Fibroblast of the aortic adventitia (primary cell): ENCODE data around the gene KCNIP3. TPM values are rescaled to one million over a fixed set of nuclear protein-coding genes. Genes with fewer than 3 reads are reported as not detected.

Experiments used
- DNase-seq: peaks from one replicate; pipeline ENCODE4 v3.0.0-alpha.2; 2010; ENCODE audit warnings: low read depth
- H3K4me3 ChIP-seq: 2 replicates; pipeline ENCODE4 v1.5.1; 2011; ENCODE audit warnings: low read depth, mild to moderate bottlenecking, control low read depth, low read length, moderate library complexity
- total RNA-seq: library from RNA; depleted of rRNA; stranded (reverse); fragments of >200 nt; gene quantifications from 2 replicates; pipeline ENCODE4 v1.2.3, GENCODE V29; 2012; ENCODE audit warnings: low replicate concordance
- TF ChIP-seq, protein P1 (sequence below): IDR thresholded peaks from 2 replicates; pipeline ENCODE4 v1.5.1; 2011; ENCODE audit warnings: mild to moderate bottlenecking, low read length, control low read depth, inconsistent platforms; ENCODE audit not compliant: insufficient read depth

Gene KCNIP3
- total RNA-seq, 1 donor, result 2.9 TPM

- DNase-seq, result peak; percentile 37
- H3K4me3 ChIP-seq, result no peak overlapping the region
- TF ChIP-seq, protein P1, sequence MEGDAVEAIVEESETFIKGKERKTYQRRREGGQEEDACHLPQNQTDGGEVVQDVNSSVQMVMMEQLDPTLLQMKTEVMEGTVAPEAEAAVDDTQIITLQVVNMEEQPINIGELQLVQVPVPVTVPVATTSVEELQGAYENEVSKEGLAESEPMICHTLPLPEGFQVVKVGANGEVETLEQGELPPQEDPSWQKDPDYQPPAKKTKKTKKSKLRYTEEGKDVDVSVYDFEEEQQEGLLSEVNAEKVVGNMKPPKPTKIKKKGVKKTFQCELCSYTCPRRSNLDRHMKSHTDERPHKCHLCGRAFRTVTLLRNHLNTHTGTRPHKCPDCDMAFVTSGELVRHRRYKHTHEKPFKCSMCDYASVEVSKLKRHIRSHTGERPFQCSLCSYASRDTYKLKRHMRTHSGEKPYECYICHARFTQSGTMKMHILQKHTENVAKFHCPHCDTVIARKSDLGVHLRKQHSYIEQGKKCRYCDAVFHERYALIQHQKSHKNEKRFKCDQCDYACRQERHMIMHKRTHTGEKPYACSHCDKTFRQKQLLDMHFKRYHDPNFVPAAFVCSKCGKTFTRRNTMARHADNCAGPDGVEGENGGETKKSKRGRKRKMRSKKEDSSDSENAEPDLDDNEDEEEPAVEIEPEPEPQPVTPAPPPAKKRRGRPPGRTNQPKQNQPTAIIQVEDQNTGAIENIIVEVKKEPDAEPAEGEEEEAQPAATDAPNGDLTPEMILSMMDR, result no peak
These were observed 19.1 kb upstream of the KCNIP3 start for GRCh38 chr2:95278051-95278471.

DNA sequence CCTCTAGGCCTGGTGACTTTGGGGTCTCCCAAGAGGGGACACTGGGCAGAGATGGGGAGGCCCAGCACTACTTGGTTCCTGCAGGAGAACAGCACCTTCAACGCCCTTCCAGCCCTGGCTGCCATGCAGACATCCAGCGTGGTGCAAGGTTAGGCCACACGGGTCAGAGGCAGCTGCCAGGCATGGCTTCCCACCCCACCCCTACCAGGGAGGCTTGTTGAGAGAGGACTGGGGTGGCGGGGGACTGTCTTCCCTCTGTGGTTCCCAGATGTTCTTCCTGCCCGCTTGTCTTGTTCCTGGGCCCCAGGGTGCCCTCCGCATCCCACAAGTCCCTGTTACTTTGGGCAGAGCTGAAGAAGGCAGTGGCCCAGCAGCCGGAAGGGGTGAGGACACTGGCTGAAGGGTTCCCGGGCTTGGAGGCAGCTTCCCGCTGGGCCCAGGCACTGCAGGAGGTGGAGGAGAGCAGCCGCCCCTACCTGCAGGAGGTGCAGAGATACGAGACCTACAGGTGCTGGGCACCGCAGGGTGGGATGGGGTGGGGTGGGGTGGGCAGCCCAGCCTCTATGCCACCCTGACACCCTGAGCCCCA, 18.4 kb upstream of the KCNIP3 start:
- TF ChIP-seq, protein P1, result no peak
- DNase-seq, result no peak

GRCh38 chr2:95279435-95280035, 17.6 kb upstream of the KCNIP3 start:
- no peak for DNase-seq
- TF ChIP-seq, protein P1, result no peak
- no peak overlapping the region for H3K4me3 ChIP-seq

More for the DNA sequence above, 18.4 kb upstream of the KCNIP3 start:
- H3K4me3 ChIP-seq, result no peak overlapping the region

DNA sequence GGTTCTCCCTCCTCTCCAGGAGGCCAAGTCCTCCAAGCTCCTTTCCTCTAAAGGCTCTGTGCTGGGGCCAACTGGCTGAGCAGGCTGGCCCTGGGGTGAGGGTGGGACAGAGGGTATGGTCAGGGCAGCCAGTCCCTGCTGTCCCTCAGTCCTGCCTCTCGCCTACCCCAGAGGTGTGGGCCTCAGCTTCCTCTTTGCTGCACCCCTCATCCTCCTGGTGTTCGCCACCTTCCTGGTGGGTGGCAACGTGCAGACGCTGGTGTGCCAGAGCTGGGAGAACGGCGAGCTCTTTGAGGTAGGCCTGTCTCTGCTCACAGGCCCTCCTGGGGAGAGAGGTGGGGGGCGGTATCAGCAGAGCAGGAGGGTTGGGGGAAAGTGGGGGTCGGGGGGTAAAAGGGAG, 16.1 kb upstream of the KCNIP3 start:
- no peak for DNase-seq
- TF ChIP-seq, protein P1, result no peak
- H3K4me3 ChIP-seq, result no peak overlapping the region

DNA sequence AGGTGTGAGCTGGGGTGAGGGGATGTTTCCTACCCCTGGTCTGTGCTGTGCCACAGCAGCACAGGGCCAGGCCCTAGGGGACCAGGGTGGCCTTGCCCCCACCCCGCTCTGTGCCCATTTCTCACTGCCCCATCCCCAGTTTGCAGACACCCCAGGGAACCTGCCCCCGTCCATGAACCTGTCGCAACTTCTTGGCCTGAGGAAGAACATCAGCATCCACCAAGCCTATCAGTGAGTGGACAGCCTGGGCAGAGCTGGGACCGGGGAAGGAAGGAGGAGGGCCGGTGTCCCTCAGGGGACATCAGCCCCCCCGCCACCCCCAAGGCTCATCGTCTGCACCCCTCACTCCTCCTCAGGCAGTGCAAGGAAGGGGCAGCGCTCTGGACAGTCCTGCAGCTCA, 15.4 kb upstream of the KCNIP3 start:
- H3K4me3 ChIP-seq, result no peak overlapping the region
- no peak for DNase-seq
- TF ChIP-seq, protein P1, result no peak

GRCh38 chr2:95282458-95282857, 14.7 kb upstream of the KCNIP3 start:
- no peak overlapping the region for H3K4me3 ChIP-seq
- no peak for DNase-seq
- TF ChIP-seq, protein P1, result no peak

- DNase-seq, result no peak
- TF ChIP-seq, protein P1, result no peak
- H3K4me3 ChIP-seq, result no peak overlapping the region
These were observed 13.6 kb upstream of the KCNIP3 start for GRCh38 chr2:95283562-95283961.
